GM18499 (cell line): ENCODE results near the gene CCDC24.

Source experiments
- ATAC-seq: cut with Tn5 transposase; IDR thresholded peaks from one replicate; pipeline ENCODE4 v1.9.1; 2021; ENCODE audit warnings: moderate number of reproducible peaks; ENCODE audit not compliant: insufficient read depth, unreplicated experiment

Gene CCDC24

DNA sequence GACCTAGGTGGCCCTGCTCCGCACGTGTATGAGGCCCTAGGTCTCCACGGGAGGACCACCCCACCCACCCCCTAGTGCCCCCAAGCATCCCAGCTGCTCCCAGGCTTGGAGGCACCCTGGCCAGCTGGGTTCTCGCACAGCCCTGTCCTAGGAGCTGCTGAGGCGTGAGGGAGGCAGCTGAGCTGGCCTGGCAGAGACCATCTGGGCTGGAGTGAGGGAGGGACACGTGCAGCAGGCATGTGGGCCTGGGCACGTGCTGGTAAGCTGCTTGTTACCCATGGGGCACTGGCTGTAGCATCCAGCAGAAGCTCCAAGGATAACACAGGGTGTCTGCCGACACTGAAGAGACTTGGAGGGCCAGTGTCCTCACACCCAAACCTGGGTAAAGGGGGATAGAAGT is 29.8 kb downstream of the CCDC24 start:
- ATAC-seq, result no peak

DNA sequence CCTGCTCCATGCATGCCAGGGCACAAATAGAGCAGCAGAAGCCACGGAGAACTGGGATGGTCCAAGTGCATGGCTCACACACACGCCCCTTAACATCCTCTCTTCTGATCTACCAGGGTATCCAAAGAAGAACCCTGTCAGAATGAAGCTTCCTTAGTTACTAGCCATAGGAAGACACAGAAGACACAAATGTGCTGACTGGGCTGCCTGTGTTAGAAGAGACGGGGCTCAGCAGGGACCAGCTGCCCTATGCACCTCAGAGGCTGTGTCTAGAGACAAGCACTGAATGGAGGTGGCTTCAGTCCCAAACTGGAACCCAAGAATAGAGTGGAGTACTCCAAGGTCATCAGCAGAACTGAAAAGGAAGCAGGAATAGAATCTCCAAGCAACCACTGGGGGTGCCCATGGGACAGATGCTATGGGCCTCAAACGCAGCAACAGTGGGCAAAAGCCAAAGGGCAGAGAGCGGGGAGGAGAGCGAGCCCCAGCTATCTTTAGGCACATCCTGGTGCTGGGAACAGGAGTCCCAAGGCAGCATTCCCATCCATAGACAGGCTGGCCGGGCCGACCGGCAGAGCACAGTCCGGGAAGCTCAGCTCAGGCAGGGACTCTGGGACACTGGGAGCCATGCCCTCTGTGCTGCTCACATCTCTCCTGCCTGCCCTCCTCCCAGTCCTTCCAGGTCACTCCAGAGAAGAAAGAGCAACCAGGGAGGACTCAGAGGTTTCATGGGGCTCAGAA is 30.4 kb downstream of the CCDC24 start:
- no peak for ATAC-seq

GRCh38 chr1:44024031-44024902 is 32.9 kb downstream of the CCDC24 start:
- no peak for ATAC-seq

DNA sequence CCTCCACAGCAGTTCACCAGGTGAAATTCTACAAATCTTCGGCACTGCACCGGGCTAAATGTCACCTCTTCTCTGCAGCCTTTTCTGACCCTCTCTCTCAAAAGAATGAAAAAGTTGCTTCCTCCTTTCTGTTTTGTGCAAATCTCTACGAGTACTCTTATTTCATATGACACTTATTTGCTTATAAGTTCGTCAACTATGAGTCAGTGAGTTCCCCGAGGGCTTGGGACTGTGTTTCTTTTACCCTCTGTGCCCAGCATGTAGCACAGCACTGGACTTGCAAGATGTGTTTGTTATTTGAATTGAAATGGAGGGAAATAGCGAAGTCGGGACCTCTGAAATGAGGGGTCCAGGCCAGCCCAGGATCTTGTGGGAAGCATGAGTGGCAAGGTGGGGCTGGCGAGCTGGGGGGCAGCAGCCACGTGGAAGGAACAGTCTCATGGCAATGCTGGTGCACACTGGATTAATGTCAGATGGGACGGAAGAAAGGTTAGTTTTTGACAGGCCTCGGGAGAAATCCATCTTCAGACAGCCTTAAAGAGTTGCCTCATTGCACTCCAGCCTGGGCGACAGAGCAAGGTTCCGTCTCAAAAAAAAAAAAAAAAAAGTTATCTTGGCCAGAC is 33.6 kb downstream of the CCDC24 start:
- no peak for ATAC-seq

DNA sequence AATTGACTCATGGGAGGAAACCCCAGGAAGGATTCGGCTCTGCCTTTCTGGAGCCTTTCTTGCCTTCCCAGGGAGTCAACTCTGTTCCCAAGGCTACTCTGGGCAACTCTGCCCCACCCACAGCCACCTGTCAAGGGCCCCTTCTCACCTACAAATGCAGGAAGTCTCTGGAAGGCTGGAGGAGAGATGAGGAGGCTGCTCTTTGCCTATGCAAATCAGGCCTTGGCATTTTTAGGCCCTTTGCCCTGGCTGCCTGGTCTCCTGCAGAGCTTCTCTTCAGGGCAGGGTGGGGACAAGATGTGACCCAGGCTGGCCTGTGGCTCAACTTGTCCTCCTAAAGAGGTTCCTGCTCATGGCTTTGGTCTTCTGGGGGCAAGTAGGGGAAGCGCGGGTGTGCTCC is 34.4 kb downstream of the CCDC24 start:
- ATAC-seq, result no peak

DNA sequence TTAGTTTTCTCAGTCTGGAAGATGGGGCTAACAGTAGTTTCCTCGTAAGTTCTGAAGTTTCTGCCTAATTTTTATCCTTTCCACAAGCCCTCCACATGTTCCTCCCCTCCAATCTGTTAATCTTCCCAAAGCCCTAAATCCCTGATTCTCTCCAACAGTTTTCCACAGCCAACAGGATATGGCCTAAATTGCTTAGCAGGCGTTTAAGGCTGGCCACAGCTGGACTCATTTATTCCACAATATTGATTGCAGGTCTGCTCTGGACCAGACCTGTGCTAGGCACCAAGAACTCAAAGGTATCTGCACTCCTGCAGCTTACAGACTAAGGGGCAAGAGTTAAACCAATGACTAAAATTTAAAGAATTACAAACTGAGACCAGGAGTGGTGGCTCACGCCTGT is 35.9 kb downstream of the CCDC24 start:
- no peak for ATAC-seq

- ATAC-seq, result no peak
These were observed 38.0 kb downstream of the CCDC24 start for GRCh38 chr1:44029260-44029910.

DNA sequence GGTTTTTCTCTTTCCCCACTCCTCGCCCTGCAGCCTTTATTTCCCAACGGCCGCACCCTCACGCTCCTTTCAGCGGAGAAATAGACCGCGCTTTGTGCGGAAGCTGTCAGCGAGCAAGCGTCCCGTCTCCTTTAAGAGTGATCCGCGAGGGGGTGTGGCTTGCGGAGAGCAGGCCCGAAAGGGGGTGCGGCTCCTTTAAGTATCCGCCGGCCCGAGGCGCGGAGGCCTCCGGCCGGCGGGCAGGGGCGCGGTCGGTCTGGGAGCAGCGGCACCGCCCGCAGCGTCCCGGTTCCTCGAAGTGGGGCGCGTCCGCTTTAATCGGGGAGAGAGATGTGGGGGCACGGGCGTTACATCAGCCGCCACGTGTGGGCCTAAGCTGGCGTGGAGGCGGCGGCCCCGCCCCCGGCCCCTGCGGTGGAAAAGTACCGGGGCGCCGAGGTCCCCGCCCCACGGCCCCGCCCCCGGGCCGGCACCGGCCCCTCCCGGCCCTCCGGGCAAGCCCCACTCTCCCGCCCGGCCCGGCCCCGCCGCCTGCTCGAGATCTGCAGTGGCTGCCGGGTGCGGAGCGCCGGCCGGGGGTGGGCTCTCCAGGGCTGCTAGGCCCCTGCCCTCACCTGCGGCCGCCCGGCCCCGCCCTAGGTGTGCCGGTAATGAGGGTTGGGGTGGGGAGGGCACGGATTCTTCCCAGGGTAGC is 38.7 kb downstream of the CCDC24 start:
- ATAC-seq, result peak; percentile 73

- no peak for ATAC-seq
These were observed 39.3 kb downstream of the CCDC24 start for GRCh38 chr1:44030605-44031251.

GRCh38 chr1:44031252-44032169 is 40.1 kb downstream of the CCDC24 start, which contains the start of gene SLC6A9:
SLC6A9 (minus strand) TSS chr1:44031462; CDS start chr1:44024277, 7,185 bp downstream.
- no peak for ATAC-seq

GRCh38 chr1:44032170-44032790 is 40.9 kb downstream of the CCDC24 start:
- no peak for ATAC-seq

GRCh38 chr1:44033041-44033575 is 41.7 kb downstream of the CCDC24 start:
- ATAC-seq, result no peak

- ATAC-seq, result no peak
These were observed 42.4 kb downstream of the CCDC24 start for GRCh38 chr1:44033756-44034155.

DNA sequence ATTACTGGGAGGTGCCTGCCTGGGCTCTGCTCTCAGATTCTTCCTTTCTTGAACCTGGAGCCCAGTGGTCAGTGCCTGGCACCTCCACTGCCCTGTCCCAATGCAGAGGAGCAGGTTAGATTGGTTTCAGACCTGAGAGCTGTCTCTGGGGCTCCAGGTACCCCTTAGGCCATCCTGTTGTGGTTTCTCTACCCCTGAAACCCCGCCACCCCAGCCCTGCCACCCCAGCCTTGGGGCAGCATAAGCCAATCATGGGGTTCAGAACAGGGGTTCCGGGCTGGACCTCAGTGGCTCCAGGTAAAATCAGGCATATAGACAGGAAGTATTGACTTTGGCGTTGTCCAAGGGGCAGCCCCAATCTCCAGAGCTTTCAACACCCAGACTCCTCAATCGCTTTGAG is 43.0 kb downstream of the CCDC24 start:
- no peak for ATAC-seq

- ATAC-seq, result no peak
These were observed 43.7 kb downstream of the CCDC24 start for GRCh38 chr1:44034976-44035716.

- no peak for ATAC-seq
These were observed 44.5 kb downstream of the CCDC24 start for GRCh38 chr1:44035726-44036408.
